Superior temporal gyrus (tissue), 1 donor: ENCODE measurements around the gene ERMAP.
"Not testable (repeated sequence)": the region's sequence is repeated elsewhere in the genome, so short reads cannot be mapped to it uniquely, and the experiment has no call there.

Experiments used
- DNase-seq: peaks from one replicate; pipeline ENCODE4 v3.0.0-alpha.2; 2016; ENCODE audit errors: extremely low spot score

Gene ERMAP

GRCh38 chr1:42873108-42873507 lies 56.2 kb downstream of the ERMAP start:
- DNase-seq = not testable (repeated sequence)

GRCh38 chr1:42873670-42874069 lies 56.7 kb downstream of the ERMAP start:
- no peak for DNase-seq

- no peak for DNase-seq
Measured at GRCh38 chr1:42876009-42876408, 59.1 kb downstream of the ERMAP start.

- no peak for DNase-seq
Measured at GRCh38 chr1:42877380-42877779, 60.5 kb downstream of the ERMAP start.

- no peak for DNase-seq
Measured at GRCh38 chr1:42880384-42880783, 63.5 kb downstream of the ERMAP start.

GRCh38 chr1:42886046-42886739 lies 69.3 kb downstream of the ERMAP start:
- no peak for DNase-seq

- DNase-seq = no peak
Measured at GRCh38 chr1:42886800-42887199, 69.9 kb downstream of the ERMAP start.

GRCh38 chr1:42887366-42887765 lies 70.4 kb downstream of the ERMAP start:
- no peak for DNase-seq

- DNase-seq = no peak
Measured at GRCh38 chr1:42888013-42888633, 71.2 kb downstream of the ERMAP start.

- DNase-seq = no peak
Measured at GRCh38 chr1:42889264-42889663, 72.3 kb downstream of the ERMAP start.

- peak; percentile 34 for DNase-seq
Measured at GRCh38 chr1:42891465-42892138, 74.7 kb downstream of the ERMAP start.
